NCI-H345 (cell line): ENCODE results near the gene BCL11A.

ENCODE experiments used
- DNase-seq: peaks from one replicate; lab custom pipeline; 2025; lab: John Stamatoyannopoulos, UW

The BCL11A gene

DNA sequence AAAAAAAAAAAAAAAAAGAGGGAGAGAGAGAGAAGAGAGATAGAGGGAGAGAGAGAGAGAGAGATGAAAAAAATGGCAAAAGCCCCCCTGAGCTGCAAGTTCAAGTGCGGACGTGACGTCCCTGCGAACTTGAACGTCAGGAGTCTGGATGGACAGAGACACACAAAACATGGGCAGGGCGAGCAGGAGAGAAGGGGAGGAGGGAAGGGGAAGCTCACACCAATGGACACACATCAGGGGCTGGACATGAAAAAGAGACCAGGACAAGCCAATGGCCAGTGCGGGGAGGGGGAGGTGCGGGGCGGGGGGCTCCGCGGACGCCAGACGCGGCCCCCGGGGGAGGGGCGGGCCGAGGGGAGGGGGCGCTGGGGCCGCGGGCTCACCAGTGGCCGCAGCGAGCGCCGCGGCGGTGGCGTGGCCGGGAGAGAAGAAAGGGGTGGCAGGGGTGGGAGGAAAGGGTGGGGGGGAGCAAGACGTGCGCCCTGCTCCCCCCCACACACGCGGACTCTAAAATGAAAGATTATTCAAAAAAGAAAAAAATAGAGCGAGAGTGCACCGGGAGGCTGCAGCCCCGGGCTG is at the start of gene BCL11A:
BCL11A (minus strand) TSS at position 160 of the 579 bp plus-strand sequence. CDS start 384 bp downstream, outside the sequence.
- peak; percentile 91 for DNase-seq

DNA sequence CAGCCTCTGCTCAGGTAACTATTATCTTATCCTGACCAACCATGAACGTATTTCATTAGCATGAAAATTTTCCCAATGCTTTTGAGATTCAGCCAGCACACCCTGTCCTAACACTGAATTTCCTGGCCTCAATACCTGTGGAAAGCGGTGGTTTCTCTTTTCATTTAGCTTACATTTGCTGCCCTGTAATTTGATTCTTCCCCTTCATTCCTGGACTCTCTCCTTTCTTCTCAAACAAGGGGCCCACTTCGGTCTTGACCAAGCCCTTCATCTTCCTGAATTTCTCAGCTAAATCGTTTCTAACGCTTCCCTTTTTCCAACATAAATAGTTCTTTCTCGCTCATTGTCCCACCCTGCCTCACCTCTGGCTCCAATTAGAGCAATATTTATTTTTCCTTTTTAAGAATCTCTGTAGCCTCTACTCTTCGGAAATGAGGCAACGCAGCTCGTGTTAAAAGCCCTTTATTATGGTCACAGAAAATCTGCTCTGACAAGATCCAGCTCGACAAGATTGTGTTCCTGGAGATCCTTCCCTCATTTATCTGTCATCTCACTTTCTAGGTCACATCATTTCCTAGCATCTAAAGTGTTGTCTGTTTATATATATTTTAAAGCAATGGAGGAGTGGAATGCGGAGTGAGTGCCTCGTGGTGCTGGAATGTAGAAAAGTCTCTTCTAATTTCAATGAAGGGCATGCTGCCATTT is 49.5 kb upstream of the BCL11A start:
- no peak for DNase-seq

DNA sequence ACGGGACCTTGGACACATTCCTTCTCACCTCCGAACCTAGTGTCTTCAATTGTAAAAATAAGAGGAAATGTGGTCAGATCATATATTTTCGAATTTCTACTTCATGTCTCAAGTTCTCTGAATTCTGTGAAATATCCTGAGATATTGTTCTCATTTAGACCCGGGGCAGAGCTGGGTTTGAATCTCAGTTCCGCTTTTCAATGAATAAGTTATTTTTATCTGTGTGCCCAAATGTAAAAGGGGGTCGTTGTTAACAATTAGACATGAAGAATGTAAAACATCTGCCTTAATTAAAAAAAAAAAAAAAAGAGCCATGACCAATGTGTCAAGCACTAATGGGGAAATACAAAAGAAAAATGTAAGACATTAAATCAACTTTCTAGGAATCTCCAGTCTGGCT is 48.9 kb upstream of the BCL11A start:
- no peak for DNase-seq

DNA sequence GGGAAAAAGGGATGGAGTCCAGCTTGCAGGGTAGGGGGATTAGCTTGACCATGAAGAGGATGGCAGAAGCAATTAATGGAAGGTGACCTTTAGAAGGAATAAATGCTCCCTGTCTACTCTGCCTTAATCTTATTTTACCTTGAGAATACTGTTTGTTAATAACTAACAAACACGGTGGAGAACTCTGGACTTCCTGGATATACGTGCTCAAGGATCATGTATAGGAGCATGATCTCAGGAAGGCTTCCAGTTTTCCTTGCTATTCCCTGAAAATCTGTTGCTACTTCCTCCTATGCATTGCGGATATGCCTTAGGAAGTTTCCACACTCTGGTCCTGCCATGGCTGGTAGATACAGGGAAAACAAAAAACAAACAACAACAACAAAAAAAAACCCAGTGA is 44.8 kb upstream of the BCL11A start:
- DNase-seq: no peak

DNA sequence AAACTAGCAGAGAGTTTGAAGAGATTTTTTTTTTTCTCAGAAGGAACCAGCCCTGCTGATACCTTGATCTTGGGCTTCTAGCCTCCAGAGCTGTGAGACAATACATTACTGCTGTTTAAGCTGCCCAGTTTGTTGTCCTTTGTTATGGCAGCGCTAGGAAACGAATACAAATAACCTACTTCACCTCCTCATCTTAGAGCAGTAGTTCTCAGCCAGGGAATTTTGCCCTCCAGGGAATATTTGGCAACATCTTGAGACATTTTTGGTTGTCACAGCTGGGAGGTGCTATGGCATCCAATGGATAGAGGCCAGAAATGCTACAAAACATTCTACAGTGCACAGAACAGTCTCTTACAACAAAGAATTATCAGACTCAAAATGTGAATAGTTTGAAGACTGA is 43.9 kb upstream of the BCL11A start:
- DNase-seq: no peak

DNA sequence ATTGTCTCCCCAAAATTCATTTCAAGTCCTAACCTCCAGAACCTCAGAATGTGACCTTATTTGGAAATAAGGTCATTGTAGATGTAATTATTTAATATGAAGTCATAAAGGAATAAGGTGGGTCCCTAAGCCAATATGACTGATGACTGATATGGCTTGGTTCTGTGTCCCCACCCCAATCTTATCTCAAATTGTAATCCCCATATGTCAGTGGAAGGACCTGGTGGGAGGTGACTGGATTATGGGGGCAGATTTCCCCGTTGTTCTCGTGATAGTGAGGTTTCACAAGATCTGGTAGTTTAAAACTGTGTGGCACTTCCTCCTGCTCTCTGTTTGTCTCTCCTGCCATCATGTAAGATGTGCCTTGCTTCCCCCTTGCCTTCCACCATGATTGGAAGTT is 43.0 kb upstream of the BCL11A start:
- no peak for DNase-seq

DNA sequence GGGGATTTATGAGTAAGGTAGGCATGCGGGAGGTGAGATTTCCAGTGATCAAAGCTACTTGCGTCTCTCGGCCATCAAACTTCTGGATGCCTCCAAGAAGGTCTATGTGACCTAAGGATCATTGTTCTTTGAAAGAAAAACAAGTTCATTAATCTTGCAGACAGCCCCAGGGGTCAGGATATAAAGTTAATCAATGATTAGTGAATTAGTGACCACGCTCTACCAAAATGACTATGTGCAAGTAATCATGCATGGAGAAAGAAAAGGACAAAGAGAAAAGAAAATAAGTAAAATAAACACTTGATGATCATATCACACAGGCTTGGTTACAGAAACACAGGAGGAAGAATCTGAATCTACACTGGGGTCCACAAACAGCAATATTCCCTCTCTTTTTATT is 42.5 kb upstream of the BCL11A start:
- no peak for DNase-seq

DNA sequence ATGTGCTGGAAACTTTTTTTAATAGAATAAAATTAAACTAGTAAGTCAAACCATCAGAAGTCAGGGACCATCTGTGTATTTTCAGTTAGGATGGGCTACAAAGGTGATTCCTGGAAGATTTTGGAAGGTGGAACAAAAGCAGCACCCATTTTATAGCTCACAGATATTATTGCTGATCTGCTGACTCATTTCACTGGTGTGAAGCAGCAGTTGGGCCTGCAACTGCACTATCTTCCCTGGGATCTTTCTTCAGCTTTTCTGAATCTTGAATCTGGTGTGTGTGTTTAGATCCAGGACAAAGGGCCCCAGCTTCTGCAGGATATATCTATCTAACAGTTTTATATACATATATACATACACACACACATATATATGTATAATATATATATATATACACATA is 35.6 kb upstream of the BCL11A start:
- DNase-seq: no peak

DNA sequence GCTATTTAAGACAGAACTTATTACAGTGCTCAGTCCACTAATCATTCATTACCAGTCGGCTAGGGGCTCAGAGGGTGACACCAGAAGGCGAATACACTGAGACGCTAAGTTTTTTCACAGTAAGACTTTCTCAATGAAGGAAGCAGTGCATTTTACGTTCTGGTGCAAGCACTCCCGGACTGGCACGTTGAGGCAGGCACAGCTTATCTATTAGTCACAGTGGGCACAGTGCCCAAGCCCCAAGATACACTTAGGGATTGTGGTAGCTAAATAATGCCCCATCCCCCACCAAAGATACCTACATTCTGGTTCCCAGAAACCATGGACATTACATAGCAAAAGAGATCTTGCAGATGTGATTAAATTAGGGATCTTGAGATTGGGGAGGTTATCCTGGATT is 32.6 kb upstream of the BCL11A start:
- no peak for DNase-seq

DNA sequence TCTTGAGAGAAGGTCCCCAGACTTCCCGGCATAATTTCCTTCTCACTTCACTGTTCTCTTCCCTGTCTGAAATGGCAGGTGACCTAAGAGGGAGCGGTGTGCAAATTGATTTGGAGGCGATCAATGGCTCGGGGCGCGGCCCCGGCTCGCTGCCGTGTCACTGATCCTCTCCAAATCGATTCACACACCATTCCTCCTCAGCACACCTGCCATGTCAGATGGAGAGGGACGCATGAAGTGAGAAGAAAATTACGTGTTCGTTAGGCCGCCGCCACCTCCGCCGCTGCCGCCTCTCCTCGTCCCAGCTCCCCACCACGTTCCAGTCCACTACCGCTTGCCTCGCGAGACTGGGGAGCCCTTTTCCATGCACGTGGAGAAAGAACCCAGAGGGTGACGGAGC is 31.8 kb upstream of the BCL11A start:
- no peak for DNase-seq

DNA sequence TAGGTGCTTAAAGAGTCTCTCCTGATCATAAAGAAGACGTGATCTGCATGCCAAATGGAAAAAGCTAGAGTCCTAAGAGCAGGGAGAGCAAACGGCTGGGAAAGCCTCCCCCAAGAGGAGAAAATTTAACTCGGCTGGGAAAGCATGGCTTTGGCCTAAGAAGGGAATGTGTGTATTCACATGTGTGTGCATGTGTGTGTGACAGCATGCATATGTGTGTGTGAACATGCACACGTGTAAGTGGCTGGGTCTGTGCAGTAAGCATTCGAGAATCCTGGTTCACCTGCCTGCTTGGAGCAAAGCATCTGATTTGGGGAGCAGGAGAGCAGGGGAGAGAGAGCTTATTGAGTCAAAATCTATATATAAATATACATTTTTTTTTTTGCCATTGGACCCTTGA is 30.1 kb upstream of the BCL11A start:
- DNase-seq: no peak

DNA sequence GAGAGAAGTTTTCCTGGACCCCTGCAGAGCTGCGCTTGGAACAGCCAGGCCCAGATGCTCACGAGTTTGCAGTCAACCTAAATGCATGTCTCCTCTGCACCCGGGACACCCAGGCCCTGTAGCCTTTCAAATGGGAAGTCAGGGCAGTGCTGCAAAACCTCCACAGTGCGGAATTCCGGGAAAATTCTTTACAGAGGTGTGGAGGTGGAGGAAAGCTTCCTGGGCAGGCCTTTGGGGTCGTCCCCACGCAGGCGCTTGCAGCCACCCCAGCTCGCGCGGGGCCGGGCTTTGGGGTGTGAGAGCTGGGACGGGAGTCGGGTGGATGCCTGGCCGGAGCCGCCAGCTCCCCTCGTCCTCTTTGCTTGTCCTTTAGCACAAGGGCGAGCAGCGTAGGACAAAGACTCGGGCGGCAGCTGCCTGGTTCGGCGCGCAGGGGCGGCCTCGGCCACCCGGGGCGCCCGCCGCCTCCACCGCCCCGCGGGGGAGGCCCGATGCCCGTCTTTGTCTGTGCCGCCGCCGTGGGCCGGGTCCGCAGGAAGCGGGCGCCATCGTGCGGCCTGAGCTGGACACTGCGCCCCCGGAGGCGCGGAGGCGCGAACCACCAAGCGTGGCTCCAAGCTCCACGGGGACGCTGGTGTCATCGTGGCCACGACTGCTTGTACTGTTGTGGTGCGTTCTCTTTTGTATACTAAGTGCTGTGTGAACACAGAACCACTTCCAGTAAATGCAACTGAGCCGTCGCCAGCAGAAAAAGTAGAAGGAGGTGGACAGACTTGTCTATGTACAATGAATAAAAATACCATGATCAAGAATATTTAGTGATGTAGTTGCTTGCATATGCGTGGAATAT is 28.2 kb upstream of the BCL11A start:
- DNase-seq: peak; percentile 74

DNA sequence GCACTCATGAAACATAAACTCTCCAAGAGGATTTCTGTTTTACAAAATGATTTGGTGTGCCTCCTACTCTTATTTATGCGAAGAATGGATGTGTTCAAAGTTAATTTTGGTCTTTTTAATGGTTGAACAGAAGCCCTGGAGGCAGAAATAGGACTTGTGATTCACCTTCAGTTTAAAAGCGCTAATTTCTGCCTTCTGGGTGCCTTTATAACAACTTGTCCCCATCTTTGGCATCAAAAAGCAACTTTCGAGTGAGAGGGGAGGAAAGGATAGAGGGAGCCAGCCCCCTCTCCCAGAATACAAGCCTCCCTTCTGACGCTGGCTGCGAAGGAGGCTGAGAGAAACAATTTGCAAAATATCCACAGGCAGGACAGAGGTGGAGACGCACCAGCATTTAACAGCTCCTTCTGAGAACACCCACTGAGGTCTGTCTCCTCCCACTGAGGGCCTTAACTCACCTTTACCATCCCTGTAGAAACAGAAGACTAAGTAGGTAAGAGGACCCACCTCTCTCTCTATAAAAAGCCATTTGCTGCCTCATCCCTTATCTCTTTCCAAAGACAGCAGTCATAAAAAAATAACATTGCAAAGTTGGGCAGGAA is 24.3 kb upstream of the BCL11A start:
- no peak for DNase-seq

DNA sequence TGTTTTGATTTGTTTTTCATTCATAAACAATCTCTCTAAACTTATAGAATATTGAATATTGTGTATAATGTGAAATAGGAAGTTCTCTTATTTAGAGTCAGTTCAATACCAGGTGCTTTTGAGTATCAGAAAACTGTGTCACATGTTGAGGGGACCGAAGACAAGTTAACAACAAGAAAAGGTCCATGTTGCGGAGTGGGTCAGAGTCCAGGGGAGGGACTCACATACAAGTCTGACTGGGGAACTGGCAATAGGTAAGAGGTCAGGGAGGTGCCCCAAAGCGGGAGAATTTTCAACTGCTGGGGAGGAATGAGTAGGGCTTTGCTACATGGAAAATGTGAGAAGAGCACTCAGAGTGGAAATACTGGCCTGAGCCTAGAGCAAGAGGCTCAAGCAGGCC is 19.8 kb upstream of the BCL11A start:
- no peak for DNase-seq

DNA sequence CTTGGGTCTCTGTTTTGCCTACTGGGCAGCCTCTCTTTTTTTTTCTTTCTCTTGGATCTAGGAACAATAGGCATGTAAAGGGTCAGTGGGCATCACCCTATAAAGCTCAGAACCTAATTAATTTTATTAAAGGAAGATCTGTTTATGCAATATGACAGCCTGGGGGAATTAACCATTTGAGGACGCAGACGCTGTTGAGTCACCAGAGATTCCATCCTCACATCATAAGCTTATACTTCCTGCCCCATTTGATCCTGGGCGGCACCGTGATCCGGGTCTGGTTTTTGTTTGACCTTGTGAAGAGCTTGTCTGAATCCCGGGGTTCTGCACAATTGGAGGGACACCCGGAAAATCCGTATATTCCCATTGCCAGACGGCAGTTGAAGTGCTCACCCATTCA is 16.8 kb upstream of the BCL11A start:
- no peak for DNase-seq

DNA sequence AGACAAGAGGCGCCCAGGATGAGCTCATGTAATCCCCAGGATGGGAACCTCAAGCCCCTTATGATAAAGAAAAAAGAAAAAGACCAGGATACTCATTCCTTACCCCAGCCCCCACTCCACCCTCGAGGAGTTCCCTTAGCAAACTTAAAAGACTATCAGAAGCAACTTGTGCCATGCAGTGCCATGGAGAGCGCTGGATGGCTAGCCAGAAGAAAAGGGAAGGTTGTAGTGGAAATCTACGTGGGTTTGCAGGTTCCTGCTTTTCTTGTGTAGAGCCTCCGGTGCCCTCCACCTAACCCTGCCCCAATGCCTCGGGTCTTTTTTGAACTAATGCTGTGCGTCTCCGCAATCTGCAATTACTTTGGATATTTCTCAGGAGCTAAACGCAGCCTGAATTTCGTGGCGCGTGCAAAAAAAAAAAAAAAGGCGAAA is 16.2 kb upstream of the BCL11A start:
- no peak for DNase-seq

DNA sequence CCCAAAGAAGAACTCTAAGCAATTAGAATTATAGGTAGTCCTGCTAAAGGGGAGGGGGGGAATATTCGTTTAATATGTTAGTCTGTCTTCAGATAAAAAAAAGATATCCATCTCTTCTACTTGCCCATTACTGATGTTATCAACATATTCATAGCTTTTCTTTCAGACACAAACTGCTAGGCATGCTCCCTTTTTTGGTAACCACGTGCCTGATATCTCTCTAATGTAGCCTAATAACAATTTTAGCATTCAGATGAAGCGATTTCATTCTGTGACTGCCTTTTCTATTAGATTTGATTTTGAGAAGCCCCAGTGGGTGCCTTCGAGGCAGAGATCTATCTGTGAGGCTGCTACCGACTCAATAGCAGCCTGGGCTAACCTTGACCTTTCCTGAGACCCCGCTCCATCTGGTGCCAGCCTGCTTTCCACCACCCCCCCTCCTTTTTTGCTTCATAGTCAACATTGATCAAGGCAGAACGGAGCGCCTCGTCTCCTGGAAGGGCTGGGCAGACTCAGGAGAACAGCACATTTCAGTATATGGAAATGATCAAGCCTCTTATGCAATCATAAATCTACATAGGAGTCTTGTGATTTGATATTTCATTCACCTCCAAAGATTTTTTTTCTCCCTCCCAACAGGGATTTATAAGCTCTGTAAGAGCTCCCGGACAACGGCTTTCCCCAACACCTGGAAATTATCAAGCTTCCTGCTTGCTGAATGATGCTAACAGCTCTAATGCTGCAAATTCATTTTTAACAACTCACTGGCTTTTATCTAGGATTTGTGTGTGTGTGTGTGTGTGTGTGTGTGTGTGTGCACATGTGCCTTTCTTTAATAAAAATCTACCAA is 14.7 kb upstream of the BCL11A start:
- no peak for DNase-seq

DNA sequence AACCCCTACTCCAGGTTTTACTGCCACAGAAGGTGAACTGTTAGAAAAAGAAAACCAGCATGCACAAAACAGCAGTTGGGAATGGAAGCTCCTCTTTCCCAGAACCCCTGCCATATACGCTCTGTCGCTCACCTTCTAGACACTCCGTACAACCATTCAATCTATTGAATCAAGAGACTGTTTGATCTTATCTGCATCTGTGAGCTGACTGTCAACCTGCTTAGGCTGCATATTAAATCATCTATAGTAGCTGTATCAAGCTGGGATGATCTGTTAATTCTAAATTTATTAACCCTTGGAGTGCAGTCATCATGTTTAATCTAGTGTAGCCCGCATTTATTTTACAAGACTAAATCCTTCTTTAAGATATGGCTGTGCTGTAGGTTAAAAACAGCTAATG is 13.6 kb upstream of the BCL11A start:
- no peak for DNase-seq

DNA sequence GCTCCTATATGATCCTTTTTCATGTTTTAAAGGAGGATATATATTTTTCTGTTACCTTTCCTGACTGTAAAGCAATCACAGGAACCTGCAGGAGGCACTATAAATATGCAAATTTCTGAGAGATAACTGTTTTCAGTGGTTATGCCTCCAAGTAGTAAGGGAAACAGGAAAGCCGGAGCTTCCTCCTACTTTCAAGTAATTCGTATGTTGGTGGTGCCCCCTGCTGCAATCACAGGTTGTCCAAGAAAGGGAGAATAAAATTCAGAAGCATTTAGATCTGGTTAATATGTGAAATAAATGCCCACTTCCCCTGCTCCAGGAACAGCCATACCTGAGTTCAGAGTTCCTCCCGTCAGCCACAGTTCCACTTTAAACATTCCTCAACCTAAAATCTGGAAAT is 12.0 kb upstream of the BCL11A start:
- peak; percentile 17 for DNase-seq

DNA sequence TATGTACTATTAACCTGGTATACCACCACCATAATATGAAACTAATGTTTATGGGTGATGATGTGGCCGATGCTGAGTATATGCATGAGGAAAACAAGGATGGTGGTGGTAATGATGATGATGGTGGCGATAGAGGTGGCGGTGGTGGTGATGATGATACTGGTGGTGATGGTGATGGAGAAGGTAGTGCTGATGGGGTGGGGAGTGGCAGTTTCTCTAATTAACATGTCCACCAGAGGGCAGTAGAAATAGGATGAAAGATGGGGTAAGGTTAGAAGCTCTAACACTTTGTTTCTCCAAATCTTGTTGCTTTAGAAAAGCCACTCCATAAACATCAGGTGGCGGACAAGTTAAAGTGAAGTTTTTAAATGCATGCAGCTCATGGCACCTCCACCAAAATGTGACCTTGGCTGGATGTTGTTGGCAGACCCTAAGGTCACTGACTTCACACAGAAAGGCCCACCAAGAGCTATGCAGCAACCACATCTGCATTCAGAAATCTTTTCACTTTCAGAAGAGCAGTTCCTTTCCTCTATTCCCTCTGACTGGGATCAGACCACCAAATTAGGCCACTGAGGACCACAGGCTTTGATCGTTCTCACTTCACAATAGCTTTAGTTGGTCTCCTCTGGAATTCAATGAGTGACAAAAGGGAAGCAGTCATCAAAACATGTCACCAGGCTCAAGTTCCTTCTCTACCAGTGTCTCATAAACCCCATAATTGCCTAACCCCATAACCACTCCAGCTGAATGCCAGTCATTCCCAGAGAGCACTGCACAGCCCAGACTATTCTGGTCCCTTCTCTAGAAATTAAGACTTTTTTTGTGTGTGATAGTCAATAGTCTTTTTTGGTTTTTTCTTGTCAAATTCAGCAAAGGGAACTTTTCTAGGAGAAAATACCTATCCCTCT is 7.5 kb upstream of the BCL11A start:
- DNase-seq: peak; percentile 42

DNA sequence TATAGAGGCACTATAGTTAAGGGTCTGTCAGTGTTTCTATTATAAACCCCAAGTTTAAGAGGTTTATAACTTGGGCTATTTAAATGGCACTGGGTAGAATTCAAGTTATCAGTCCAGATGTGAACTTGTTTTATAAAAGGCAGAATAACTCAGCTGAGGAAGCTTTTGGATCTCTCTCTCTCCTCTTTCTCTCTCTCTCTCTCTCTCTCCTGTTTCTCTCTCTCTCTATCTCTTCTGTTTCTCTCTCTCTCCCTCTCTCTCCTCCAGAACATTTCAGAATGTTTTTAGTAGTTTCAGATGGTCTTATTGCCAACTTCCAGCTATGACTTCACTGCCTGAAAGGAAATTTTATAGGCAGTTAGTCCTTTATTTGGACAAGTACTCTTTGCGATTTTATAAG is 6.4 kb upstream of the BCL11A start:
- DNase-seq: no peak
